CD14-positive monocyte (primary cell): Measurements from ENCODE around the gene ASIC2. TPM values are rescaled to one million over a fixed set of nuclear protein-coding genes. Genes with fewer than 3 reads are reported as not detected.
A peak's percentile ranks its signal among the peaks of the same experiment; 100 is the strongest.

Experiments used
- DNase-seq, 3 donors: peaks; one replicate each; pipeline ENCODE4 v3.0.0-alpha.2; 2011 to 2022
- H2AFZ ChIP-seq: 2 replicates; pipeline ENCODE4 v1.6.0; 2012; ENCODE audit warnings: mild to moderate bottlenecking, low read depth, low read length, inconsistent platforms; ENCODE audit not compliant: insufficient read depth, poor library complexity, severe bottlenecking
- H3K27ac ChIP-seq, 2 donors: 1 replicate in 1 of 2; 2 replicates in 1 of 2; pipeline ENCODE4 v1.5.1; 2012 to 2013; ENCODE audit warnings: low read length in 2 of 2, control low read depth in 1 of 2, inconsistent platforms in 1 of 2, low read depth in 1 of 2, mild to moderate bottlenecking in 1 of 2
- H3K27me3 ChIP-seq, 2 donors: one replicate each; pipeline versions ENCODE4 v1.6.0 to v1.6.1; 2011 to 2013; ENCODE audit warnings: low read length in 2 of 2; ENCODE audit not compliant: control insufficient read depth in 2 of 2, insufficient read depth in 2 of 2
- H3K36me3 ChIP-seq, 2 donors: replicated peaks in 1 of 2; 1 replicate in 1 of 2; 2 replicates in 1 of 2; pipeline versions ENCODE4 v1.5.1 to v1.6.1; 2012 to 2013; ENCODE audit warnings: low read length in 2 of 2, control low read depth in 1 of 2, inconsistent platforms in 1 of 2, mild to moderate bottlenecking in 1 of 2; ENCODE audit not compliant: insufficient read depth in 2 of 2, control insufficient read depth in 1 of 2
- H3K4me1 ChIP-seq, 2 donors: 1 replicate in 1 of 2; 2 replicates in 1 of 2; pipeline versions ENCODE4 v1.5.1 to v1.6.1; 2012 to 2013; ENCODE audit warnings: low read length in 2 of 2, control low read depth in 1 of 2, inconsistent platforms in 1 of 2, mild to moderate bottlenecking in 1 of 2, moderate library complexity in 1 of 2; ENCODE audit not compliant: insufficient read depth in 2 of 2, control insufficient read depth in 1 of 2
- H3K4me2 ChIP-seq: replicated peaks from 2 replicates; pipeline ENCODE3; 2012; ENCODE audit warnings: low read length, moderate library complexity, mild to moderate bottlenecking; ENCODE audit not compliant: poor library complexity, severe bottlenecking; ENCODE audit errors: extremely low read depth
- H3K4me3 ChIP-seq, 3 experiments: fragments of 200-600 bp in 1 of 3; sonication (generic) in 1 of 3; replicated peaks in 1 of 3; 1 replicate in 2 of 3; 2 replicates in 1 of 3; pipeline ENCODE4 v1.5.1; 2011 to 2013; ENCODE audit warnings: low read length in 3 of 3, mild to moderate bottlenecking in 3 of 3, control low read depth in 2 of 3, low read depth in 2 of 3, inconsistent platforms in 1 of 3, moderate library complexity in 1 of 3
- H3K79me2 ChIP-seq: 2 replicates; pipeline ENCODE4 v1.6.0; 2012; ENCODE audit warnings: mild to moderate bottlenecking, control low read depth, inconsistent platforms, low read length, moderate library complexity; ENCODE audit not compliant: insufficient read depth
- H3K9ac ChIP-seq: 2 replicates; pipeline ENCODE4 v1.6.0; 2017; ENCODE audit warnings: low read length, mild to moderate bottlenecking; ENCODE audit not compliant: insufficient read depth, poor library complexity, severe bottlenecking
- H3K9me3 ChIP-seq, 2 donors: replicated peaks in 1 of 2; 1 replicate in 1 of 2; 2 replicates in 1 of 2; pipeline versions ENCODE4 v1.5.1 to v1.6.1; 2012 to 2013; ENCODE audit warnings: low read length in 2 of 2, control low read depth in 1 of 2; ENCODE audit not compliant: control insufficient read depth in 1 of 2, insufficient read depth in 1 of 2
- H4K20me1 ChIP-seq: 2 replicates; pipeline ENCODE4 v1.6.0; 2012; ENCODE audit warnings: mild to moderate bottlenecking, low read length, control low read depth, moderate library complexity; ENCODE audit not compliant: insufficient read depth
- H3K27ac Mint-ChIP-seq, 7 donors: one replicate each; pipeline ENCODE4 v1.8.0; 2020; ENCODE audit warnings: mild to moderate bottlenecking in 7 of 7, mixed read lengths in 7 of 7, moderate library complexity in 6 of 7, inconsistent platforms in 2 of 7
- H3K27me3 Mint-ChIP-seq, 3 donors: one replicate each; pipeline ENCODE4 v1.8.0; 2021 to 2022; ENCODE audit warnings: low read depth in 3 of 3, mild to moderate bottlenecking in 3 of 3, mixed read lengths in 3 of 3, moderate library complexity in 3 of 3, inconsistent platforms in 1 of 3
- H3K36me3 Mint-ChIP-seq, 2 donors: one replicate each; pipeline ENCODE4 v1.8.0; 2020; ENCODE audit warnings: mixed read lengths in 2 of 2, inconsistent platforms in 1 of 2, mild to moderate bottlenecking in 1 of 2
- H3K4me1 Mint-ChIP-seq: one replicate; pipeline ENCODE4 v1.8.0; 2020; ENCODE audit warnings: mild to moderate bottlenecking, mixed read lengths
- H3K4me3 Mint-ChIP-seq, 2 donors: one replicate each; pipeline ENCODE4 v1.8.0; 2020; ENCODE audit warnings: mild to moderate bottlenecking in 2 of 2, mixed read lengths in 2 of 2, moderate library complexity in 1 of 2
- H3K9me3 Mint-ChIP-seq, 7 donors: one replicate each; pipeline ENCODE4 v1.8.0; 2020 to 2022; ENCODE audit warnings: mixed read lengths in 7 of 7, mild to moderate bottlenecking in 6 of 7, moderate library complexity in 6 of 7, inconsistent platforms in 2 of 7
- CTCF ChIP-seq: fragments of 200-600 bp; IDR thresholded peaks from one replicate; pipeline ENCODE4 v1.8.0; 2022; ENCODE audit warnings: antibody characterized with exemption, mild to moderate bottlenecking
- WGBS: methylation state at CpG from one replicate; pipeline ENCODE4 v1.1.5; 2013; ENCODE audit warnings: missing lambda C conversion rate; ENCODE audit not compliant: insufficient coverage; 5-methylcytosine and 5-hydroxymethylcytosine counted together
- intact Hi-C, 2 donors: fragments of 100-400 bp; cut with micrococcal nuclease; formaldehyde crosslinking; loops; one replicate each; pipeline versions ENCODE4 v1.15.0 to v1.15.1; 2023
- polyA plus RNA-seq, 3 donors: library from polyadenylated mRNA; depleted of rRNA in 1 of 3; unstranded in 2 of 3; stranded (reverse) in 1 of 3; fragments of 300-500 nt in 2 of 3; fragments of >200 nt in 1 of 3; fragmentation: Illumina TruSeq in 2 of 3; gene quantifications; 1 replicate in 2 of 3; 2 replicates in 1 of 3; pipeline ENCODE4 v1.2.3, GENCODE V29; 2012 to 2021

ASIC2 gene
- polyA plus RNA-seq, 3 donors: not detected

DNA sequence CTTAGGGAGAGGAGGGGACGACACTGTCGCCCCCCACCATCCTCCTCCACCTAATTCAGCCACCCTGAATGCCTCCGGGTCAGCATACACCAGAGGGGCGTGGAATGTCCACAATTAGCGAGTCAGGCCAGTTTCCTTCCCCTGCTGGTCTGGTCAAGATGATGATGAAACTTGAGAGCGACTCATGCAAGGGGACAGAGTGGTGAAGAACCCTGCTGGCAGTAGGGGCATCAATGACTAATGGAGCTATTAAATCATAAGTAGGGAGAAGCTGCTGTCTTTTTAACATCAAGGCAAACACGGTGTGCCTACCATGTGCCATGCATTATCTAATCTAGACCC, 294.2 kb downstream of the ASIC2 start:
- no peak overlapping the region for H3K27ac Mint-ChIP-seq
- intact Hi-C loops: no loop called here
- Histone ChIP-seq H3K27ac (no peak overlapping the region), H3K9me3 (no peaks in the 10 kb centered on the region), H3K4me3 (no peak overlapping the region), H3K4me1 (no peaks in the 10 kb centered on the region), H4K20me1 (no peaks in the 10 kb centered on the region), H3K9ac (no peak overlapping the region), H2AFZ (no peak overlapping the region), H3K27me3 (no peaks in the 10 kb centered on the region), H3K79me2 (no peaks in the 10 kb centered on the region), H3K4me2 (no peak overlapping the region), H3K36me3 (no peaks in the 10 kb centered on the region)
- no peak for TF ChIP-seq CTCF
- H3K4me3 Mint-ChIP-seq: peak overlapping the region in 1 of 2 donors; percentile 4
- peaks cover 0 to 2% (median 0%) of the 10 kb centered on the region in 7 donors for H3K9me3 Mint-ChIP-seq
- peaks cover 3 to 8% (median 7%) of the 10 kb centered on the region in 3 donors for H3K27me3 Mint-ChIP-seq
- H3K36me3 Mint-ChIP-seq: no peaks in the 10 kb centered on the region
- peak in 1 of 3 donors; percentile 19 for DNase-seq
- peaks cover 7% of the 10 kb centered on the region for H3K4me1 Mint-ChIP-seq
- WGBS: 27% methylated on average over 2 of the region's 7 CpGs

DNA sequence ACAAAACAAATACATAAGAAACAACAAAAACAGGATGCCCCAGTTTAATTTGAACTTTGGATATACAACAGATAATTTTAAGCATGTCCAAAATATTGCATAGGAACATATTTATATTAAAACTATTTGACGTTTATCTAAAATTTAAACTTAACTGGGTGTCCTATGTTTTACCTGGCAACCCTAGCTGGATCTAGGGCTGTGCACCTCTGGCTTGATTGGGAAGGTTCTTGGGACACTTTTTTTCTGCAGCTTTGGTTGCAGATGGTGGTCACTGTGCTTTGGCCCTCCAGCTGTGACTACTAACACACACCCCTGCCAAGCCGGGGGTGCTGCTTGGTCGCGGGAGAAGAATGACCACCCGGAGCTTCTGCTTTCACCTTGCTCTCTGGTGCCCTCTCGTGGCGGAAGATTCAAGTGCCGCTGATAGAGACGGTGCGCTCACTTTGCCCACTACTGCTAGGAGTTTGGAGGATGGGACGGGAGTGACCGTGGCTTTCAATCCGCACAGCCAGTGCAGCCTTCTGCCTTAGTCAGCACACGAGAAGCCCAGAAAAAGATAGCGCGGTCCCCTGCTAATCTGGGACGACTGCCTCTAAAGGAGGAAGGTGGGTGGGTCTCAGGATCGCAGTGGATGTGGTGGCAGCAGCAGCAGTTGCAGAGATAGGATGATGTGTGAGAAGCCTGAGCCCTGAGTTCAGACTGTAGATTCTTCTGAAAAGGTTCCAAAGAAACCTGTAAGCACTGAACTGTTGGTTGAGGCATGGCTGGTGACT, 294.8 kb downstream of the ASIC2 start:
- no peaks in the 10 kb centered on the region for H4K20me1 ChIP-seq

More for the DNA sequence above, 294.8 kb downstream of the ASIC2 start:
- H3K36me3 Mint-ChIP-seq: no peaks in the 10 kb centered on the region
- H3K9ac ChIP-seq: no peak overlapping the region
- H3K4me1 ChIP-seq: no peaks in the 10 kb centered on the region
- no peak overlapping the region for H3K27ac ChIP-seq
- WGBS: 4% methylated on average over 13 of the region's 18 CpGs
- peak; percentile 19 to 47 (median 30) for DNase-seq
- no peak overlapping the region for H2AFZ ChIP-seq
- no peak overlapping the region for H3K27ac Mint-ChIP-seq
- TF ChIP-seq CTCF: peak; percentile 85
- H3K9me3 Mint-ChIP-seq: peaks cover 0 to 2% (median 0%) of the 10 kb centered on the region in 7 donors
- H3K4me3 Mint-ChIP-seq: no peak overlapping the region
- H3K4me2 ChIP-seq: no peak overlapping the region
- H3K36me3 ChIP-seq: no peaks in the 10 kb centered on the region
- peaks cover 7% of the 10 kb centered on the region for H3K4me1 Mint-ChIP-seq
- H3K79me2 ChIP-seq: no peaks in the 10 kb centered on the region
- no peak overlapping the region for H3K4me3 ChIP-seq
- no peaks in the 10 kb centered on the region for H3K9me3 ChIP-seq
- H3K27me3 Mint-ChIP-seq: peaks cover 3 to 8% (median 7%) of the 10 kb centered on the region in 3 donors
- no peaks in the 10 kb centered on the region for H3K27me3 ChIP-seq
- intact Hi-C loops: no loop called here
